Spleen (tissue), 11 donors: ENCODE data around the gene PARD3. TPM values are rescaled to one million over a fixed set of nuclear protein-coding genes. Genes with fewer than 3 reads are reported as not detected.

Experiments
- DNase-seq: peaks from one replicate; pipeline ENCODE4 v3.0.0-alpha.2; 2020
- H3K27ac ChIP-seq, 8 donors: fragments of 200-600 bp; sonication (generic) in 7 of 8; 1 replicate in 4 of 8; 2 replicates in 4 of 8; pipeline versions ENCODE4 v1.5.0 to v1.8.0; 2016 to 2021; ENCODE audit warnings: inconsistent platforms in 4 of 8, mild to moderate bottlenecking in 4 of 8, moderate library complexity in 1 of 8
- H3K27me3 ChIP-seq, 7 donors: fragments of 200-600 bp; sonication (generic) in 6 of 7; replicated peaks in 1 of 7; 1 replicate in 4 of 7; 2 replicates in 3 of 7; pipeline versions ENCODE4 v1.5.0 to v1.8.0; 2016 to 2021; ENCODE audit warnings: inconsistent platforms in 3 of 7, mild to moderate bottlenecking in 1 of 7
- H3K36me3 ChIP-seq, 6 donors: fragments of 200-600 bp; sonication (generic) in 5 of 6; 1 replicate in 4 of 6; 2 replicates in 2 of 6; pipeline versions ENCODE4 v1.5.0 to v1.8.0; 2016 to 2021; ENCODE audit warnings: inconsistent platforms in 2 of 6
- H3K4me1 ChIP-seq, 6 donors: fragments of 200-600 bp; sonication (generic) in 5 of 6; 1 replicate in 3 of 6; 2 replicates in 3 of 6; pipeline versions ENCODE4 v1.5.0 to v1.8.0; 2016 to 2021; ENCODE audit warnings: inconsistent platforms in 3 of 6
- H3K4me3 ChIP-seq, 8 donors: fragments of 200-600 bp; sonication (generic) in 7 of 8; 1 replicate in 4 of 8; 2 replicates in 4 of 8; pipeline versions ENCODE4 v1.5.0 to v1.8.0; 2016 to 2021; ENCODE audit warnings: inconsistent platforms in 4 of 8, mild to moderate bottlenecking in 4 of 8, moderate library complexity in 2 of 8
- H3K9me3 ChIP-seq, 8 donors: fragments of 200-600 bp; sonication (generic) in 7 of 8; 1 replicate in 4 of 8; 2 replicates in 4 of 8; pipeline versions ENCODE4 v1.5.0 to v1.8.0; 2016 to 2021; ENCODE audit warnings: inconsistent platforms in 4 of 8
- CTCF ChIP-seq, 11 experiments: fragments of 200-600 bp in 7 of 11; fragments of 450-650 bp in 4 of 11; sonication (generic) in 4 of 11; IDR thresholded peaks in 8 of 11; conservative IDR thresholded peaks in 3 of 11; 1 replicate in 7 of 11; 2 replicates in 4 of 11; pipeline versions ENCODE4 v1.4.0 to v1.8.0; 2016 to 2021; ENCODE audit warnings: antibody characterized with exemption in 11 of 11, inconsistent platforms in 4 of 11, mild to moderate bottlenecking in 1 of 11
- POLR2A ChIP-seq, 3 donors: fragments of 450-650 bp; IDR thresholded peaks; one replicate each; pipeline ENCODE4 v1.5.1; 2017; ENCODE audit warnings: antibody characterized with exemption in 3 of 3, mild to moderate bottlenecking in 1 of 3
- POLR2AphosphoS5 ChIP-seq, 3 donors: sonication (generic); formaldehyde crosslinking; IDR thresholded peaks; one replicate each; pipeline ENCODE4 v1.5.1; 2017; ENCODE audit warnings: antibody characterized with exemption in 3 of 3
- WGBS, 5 donors: extraction: QIAGEN DNeasy Blood & Tissue Kit in 3 of 5; methylation state at CpG; one replicate each; pipeline versions ENCODE4 v1.1.5 to v1.1.7; 2013 to 2018; 5-methylcytosine and 5-hydroxymethylcytosine counted together
- intact Hi-C: fragments of 100-400 bp; cut with DNase I; formaldehyde crosslinking; loops from one replicate; pipeline ENCODE4 v1.15.0; 2023; ENCODE audit warnings: low total_unique reads
- polyA plus RNA-seq, 3 donors: library from polyadenylated mRNA; stranded (reverse); fragments of 200-250 nt; gene quantifications; one replicate each; pipeline ENCODE4 v1.2.1, GENCODE V29; 2013
- total RNA-seq, 7 donors: library from RNA; depleted of rRNA in 3 of 7; stranded (reverse); fragments of >200 nt in 3 of 7; fragmentation: NEBNext Ultra II Directional in 4 of 7; extraction: Animal tissue kit (Norgen Biotek cat#: 25700) in 4 of 7; gene quantifications; one replicate each; pipeline versions ENCODE4 v1.1.0 to v1.2.1, GENCODE V29; 2016 to 2021
- donor health status: healthy with polysubstance abuse.
- donor health status: DM: no; HTN: no; CAD: no; lungs with moderate emphysema.
- donor health status: DM: no; HTN: no; CAD: no.
- donor health status: Bipolar disorder and iron deficiency.
- donor health status: healthy.
- donor health status: DM: no; HTN: no; CAD: no.
- donor health status: DM: yes; HTN: yes; CAD: no.

PARD3 gene
- total and polyA plus RNA-seq, 10 donors, result 2.8 to 18.9 (median 10.8) TPM

- H3K9me3 ChIP-seq, result no peaks in the 10 kb centered on the region
- no peak overlapping the region for H3K27ac ChIP-seq
- TF ChIP-seq POLR2AphosphoS5 (IDR thresholded peaks at IDR 0.05) (no peak), CTCF (IDR thresholded peaks at IDR 0.05 in 8 of 11, conservative IDR thresholded peaks at IDR 0.05 in 3 of 11) (no peak), POLR2A (IDR thresholded peaks at IDR 0.05) (no peak)
- H3K36me3 ChIP-seq, result no peaks in the 10 kb centered on the region
- DNase-seq, result no peak
- 84 to 89% (median 89%) methylated on average over 2 of the region's 2 CpGs for WGBS, 5 donors
- intact Hi-C loops, result no loop called here
- peaks cover 0 to 5% (median 0%) of the 10 kb centered on the region in 7 donors for H3K27me3 ChIP-seq
- H3K4me3 ChIP-seq, result no peak overlapping the region
- peaks cover 0 to 12% (median 7%) of the 10 kb centered on the region in 6 donors for H3K4me1 ChIP-seq
Observed at GRCh38 chr10:34776090-34776690, 38.9 kb downstream of the PARD3 start.

GRCh38 chr10:34775044-34775637 lies 40.0 kb downstream of the PARD3 start:
- no peak for DNase-seq

GRCh38 chr10:34773636-34774630 lies 41.2 kb downstream of the PARD3 start:
- Histone ChIP-seq H3K4me1 (peaks cover 0 to 6% (median 0%) of the 10 kb centered on the region in 6 donors), H3K27me3 (no peaks in the 10 kb centered on the region), H3K27ac (no peak overlapping the region), H3K9me3 (no peaks in the 10 kb centered on the region), H3K36me3 (no peaks in the 10 kb centered on the region), H3K4me3 (no peak overlapping the region)
- no peak for DNase-seq
- intact Hi-C loops, result no loop called here
- TF ChIP-seq POLR2AphosphoS5 (IDR thresholded peaks at IDR 0.05), result no peak
- TF ChIP-seq POLR2A (IDR thresholded peaks at IDR 0.05), result no peak
- no peak for TF ChIP-seq CTCF (IDR thresholded peaks at IDR 0.05 in 8 of 11, conservative IDR thresholded peaks at IDR 0.05 in 3 of 11)
- WGBS, 5 donors, result 77 to 90% (median 80%) methylated on average over 4 of the region's 4 CpGs

More at GRCh38 chr10:34775044-34775637, 40.0 kb downstream of the PARD3 start:
- no peaks in the 10 kb centered on the region for H3K9me3 ChIP-seq
- intact Hi-C loops, result no loop called here
- H3K27ac ChIP-seq, result no peak overlapping the region
- no peaks in the 10 kb centered on the region for H3K36me3 ChIP-seq
- WGBS, 5 donors, result 88 to 94% (median 92%) methylated on average over 3 of the region's 3 CpGs
- no peak for TF ChIP-seq CTCF (IDR thresholded peaks at IDR 0.05 in 8 of 11, conservative IDR thresholded peaks at IDR 0.05 in 3 of 11)
- no peak overlapping the region for H3K4me3 ChIP-seq
- no peaks in the 10 kb centered on the region for H3K27me3 ChIP-seq
- H3K4me1 ChIP-seq, result peaks cover 0 to 3% (median under 1%) of the 10 kb centered on the region in 6 donors
